B cell (primary cell): ENCODE measurements around the gene KCNH8. TPM values are rescaled to one million over a fixed set of nuclear protein-coding genes. Genes with fewer than 3 reads are reported as not detected.

Experiments
- ATAC-seq: fragments of 200-7000 bp; cut with Tn5 transposase; one replicate; pipeline ENCODE4 v1.10.0; 2021; ENCODE audit warnings: low read depth, mild to moderate bottlenecking, moderate number of reproducible peaks, moderate library complexity
- CTCF ChIA-PET: fragments of 350-600 bp; sonication (Branson Sonifier 250); formaldehyde crosslinking; loops from one replicate; lab custom pipeline; 2021; ENCODE audit warnings: antibody characterized with exemption, inconsistent platforms; lab: Charles Lee
- POLR2A ChIA-PET: fragments of 350-600 bp; sonication (Branson Sonifier 250); formaldehyde crosslinking; loops from one replicate; lab custom pipeline; 2021; ENCODE audit warnings: antibody characterized with exemption; lab: Charles Lee
- DNase-seq: peaks from one replicate; pipeline ENCODE4 v3.0.0; 2013
- H2AFZ ChIP-seq: 2 replicates; pipeline ENCODE4 v1.6.1; 2012; ENCODE audit warnings: mild to moderate bottlenecking, low read depth, low read length; ENCODE audit not compliant: insufficient read depth, poor library complexity, severe bottlenecking
- H3K27ac ChIP-seq, 2 donors: 1 replicate in 1 of 2; 2 replicates in 1 of 2; pipeline ENCODE4 v1.5.1; 2012 to 2013; ENCODE audit warnings: low read length in 2 of 2, mild to moderate bottlenecking in 2 of 2, moderate library complexity in 1 of 2
- H3K27me3 ChIP-seq, 4 experiments: fragments of 200-600 bp in 1 of 4; sonication (generic) in 1 of 4; replicated peaks in 1 of 4; 1 replicate in 2 of 4; 2 replicates in 2 of 4; pipeline versions ENCODE4 v1.6.1 to v1.7.0; 2013 to 2016; ENCODE audit warnings: low read length in 3 of 4, mild to moderate bottlenecking in 2 of 4, mixed read lengths in 1 of 4, moderate library complexity in 1 of 4; ENCODE audit not compliant: insufficient read depth in 4 of 4, control insufficient read depth in 3 of 4; ENCODE audit errors: control extremely low read depth in 1 of 4
- H3K36me3 ChIP-seq, 2 experiments: replicated peaks in 1 of 2; 1 replicate in 1 of 2; 2 replicates in 1 of 2; pipeline versions ENCODE4 v1.6.1 to v1.7.1; 2013; ENCODE audit warnings: low read length in 1 of 2; ENCODE audit not compliant: insufficient read depth in 2 of 2, control insufficient read depth in 1 of 2; ENCODE audit errors: control extremely low read depth in 1 of 2, extremely low read depth in 1 of 2
- H3K4me1 ChIP-seq, 2 donors: fragments of 200-600 bp in 1 of 2; sonication (generic) in 1 of 2; 1 replicate in 1 of 2; 2 replicates in 1 of 2; pipeline versions ENCODE4 v1.5.1 to v1.6.1; 2013 to 2017; ENCODE audit warnings: low read length in 2 of 2; ENCODE audit not compliant: control insufficient read depth in 2 of 2, insufficient read depth in 2 of 2
- H3K4me2 ChIP-seq: replicated peaks from 2 replicates; pipeline ENCODE3; 2012; ENCODE audit warnings: mild to moderate bottlenecking, low read depth, low read length; ENCODE audit not compliant: poor library complexity, severe bottlenecking
- H3K4me3 ChIP-seq, 5 experiments: fragments of 200-600 bp in 1 of 5; sonication (generic) in 1 of 5; 1 replicate in 3 of 5; 2 replicates in 2 of 5; pipeline versions ENCODE4 v1.5.1 to v1.7.0; 2011 to 2016; ENCODE audit warnings: low read length in 4 of 5, mild to moderate bottlenecking in 4 of 5, low read depth in 2 of 5, control low read depth in 1 of 5, moderate library complexity in 1 of 5; ENCODE audit not compliant: insufficient read depth in 1 of 5; ENCODE audit errors: control extremely low read depth in 1 of 5, extremely low read depth in 1 of 5
- H3K79me2 ChIP-seq: fragments of 200-600 bp; sonication (generic); one replicate; pipeline ENCODE4 v1.6.0; 2016; ENCODE audit warnings: low read length; ENCODE audit not compliant: control insufficient read depth, insufficient read depth
- H3K9ac ChIP-seq: fragments of 200-600 bp; sonication (generic); 2 replicates; pipeline ENCODE4 v1.6.1; 2017; ENCODE audit warnings: mild to moderate bottlenecking, low read length, moderate library complexity
- H3K9me3 ChIP-seq, 3 donors: one replicate each; pipeline versions ENCODE4 v1.6.1 to v1.7.1; 2013; ENCODE audit warnings: low read length in 2 of 3; ENCODE audit not compliant: control insufficient read depth in 2 of 3, insufficient read depth in 1 of 3; ENCODE audit errors: control extremely low read depth in 1 of 3
- H4K20me1 ChIP-seq: 2 replicates; pipeline ENCODE4 v1.6.0; 2012; ENCODE audit warnings: mild to moderate bottlenecking, low read length; ENCODE audit not compliant: insufficient read depth, control insufficient read depth, poor library complexity, severe bottlenecking
- H3K27ac Mint-ChIP-seq: one replicate; pipeline ENCODE4 v1.8.0; 2021; ENCODE audit warnings: mixed read lengths
- H3K27me3 Mint-ChIP-seq: one replicate; pipeline ENCODE4 v1.8.0; 2021; ENCODE audit warnings: mixed read lengths
- H3K4me1 Mint-ChIP-seq: one replicate; pipeline ENCODE4 v1.8.0; 2021; ENCODE audit warnings: mixed read lengths
- H3K4me3 Mint-ChIP-seq: one replicate; pipeline ENCODE4 v1.8.0; 2021; ENCODE audit warnings: mixed read lengths
- H3K9me3 Mint-ChIP-seq: one replicate; pipeline ENCODE4 v1.8.0; 2022; ENCODE audit warnings: mixed read lengths; ENCODE audit not compliant: insufficient read depth
- EZH2 ChIP-seq: IDR thresholded peaks from 2 replicates; pipeline ENCODE4 v1.6.1; 2012; ENCODE audit warnings: borderline replicate concordance, low read depth, mild to moderate bottlenecking, moderate library complexity, low read length; ENCODE audit not compliant: insufficient read depth, poor library complexity, severe bottlenecking
- WGBS: methylation state at CpG from one replicate; pipeline ENCODE4 v1.1.5; 2013; ENCODE audit warnings: missing lambda C conversion rate; ENCODE audit not compliant: insufficient coverage; 5-methylcytosine and 5-hydroxymethylcytosine counted together
- intact Hi-C: fragments of 100-400 bp; cut with micrococcal nuclease; formaldehyde crosslinking; loops from one replicate; pipeline ENCODE4 v1.10.0; 2022
- polyA plus RNA-seq: library from polyadenylated mRNA; depleted of rRNA; stranded (reverse); fragments of >200 nt; gene quantifications from 2 replicates; pipeline ENCODE4 v1.2.3, GENCODE V29; 2012
- total RNA-seq, 2 donors: library from RNA; stranded (reverse); fragments of 120-200 nt in 1 of 2; gene quantifications; 1 replicate in 1 of 2; 2 replicates in 1 of 2; pipeline versions ENCODE4 v1.2.3 to v1.2.4, GENCODE V29; 2013 to 2022
- TF ChIP-seq, protein P1 (sequence below): fragments of 200-600 bp; IDR thresholded peaks from one replicate; pipeline ENCODE4 v1.8.0; 2022; ENCODE audit warnings: antibody characterized with exemption, mild to moderate bottlenecking

KCNH8 gene
- total and polyA plus RNA-seq, 2 donors (not counting 1 experiment from before 2014, with no cell fraction given), result 4.0 to 12.7 TPM

DNA sequence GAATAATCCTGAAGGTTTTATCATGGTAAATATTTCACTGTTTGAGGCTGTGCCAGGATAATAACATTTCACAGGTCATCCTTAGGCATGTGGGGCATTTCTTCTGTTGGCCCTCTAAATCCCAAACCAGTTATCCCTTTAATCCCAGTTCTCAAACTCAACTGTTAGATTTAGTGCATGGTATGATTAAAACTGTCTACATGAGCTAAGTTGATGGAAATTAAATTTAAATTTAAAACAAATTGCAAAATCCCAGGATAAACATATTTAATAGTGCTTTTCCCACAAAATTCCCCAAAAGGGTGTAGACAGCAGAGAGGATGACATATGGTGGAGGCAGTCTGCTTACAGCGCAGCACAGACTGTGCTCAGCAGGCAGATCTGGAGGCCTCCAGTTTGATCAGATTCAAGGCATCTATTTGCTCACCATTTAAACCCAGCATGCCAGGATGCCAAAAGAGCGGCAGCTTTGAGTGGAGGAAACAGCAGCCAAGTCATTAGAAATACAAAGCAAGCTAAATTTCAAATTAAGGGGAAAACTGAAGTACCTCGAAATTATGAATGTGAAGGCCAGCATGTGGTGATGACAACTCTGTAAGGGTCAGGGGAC is 325.8 kb downstream of the KCNH8 start:
- H3K4me3 ChIP-seq, result no peak overlapping the region
- H4K20me1 ChIP-seq, result no peaks in the 10 kb centered on the region
- H3K27ac Mint-ChIP-seq, result no peak overlapping the region
- no peaks in the 10 kb centered on the region for H3K27me3 Mint-ChIP-seq
- no peak for ATAC-seq
- H3K4me2 ChIP-seq, result no peak overlapping the region
- H3K9ac ChIP-seq, result no peak overlapping the region
- H3K4me1 Mint-ChIP-seq, result peaks cover 2% of the 10 kb centered on the region
- peaks cover 2% of the 10 kb centered on the region for H3K9me3 Mint-ChIP-seq
- 93% methylated on average over 2 of the region's 3 CpGs for WGBS
- H3K36me3 ChIP-seq, result peaks cover 1 to 8% of the 10 kb centered on the region in 2 experiments
- H3K4me1 ChIP-seq, result no peaks in the 10 kb centered on the region
- no peak overlapping the region for H3K27ac ChIP-seq
- ChIA-PET CTCF (no interaction called here), POLR2A (no interaction called here)
- no peak for DNase-seq
- no peaks in the 10 kb centered on the region for H3K27me3 ChIP-seq
- H3K79me2 ChIP-seq, result no peaks in the 10 kb centered on the region
- H3K9me3 ChIP-seq, result peaks cover 0 to 2% (median 1%) of the 10 kb centered on the region in 3 donors
- no peak overlapping the region for H2AFZ ChIP-seq
- TF ChIP-seq, protein P1, sequence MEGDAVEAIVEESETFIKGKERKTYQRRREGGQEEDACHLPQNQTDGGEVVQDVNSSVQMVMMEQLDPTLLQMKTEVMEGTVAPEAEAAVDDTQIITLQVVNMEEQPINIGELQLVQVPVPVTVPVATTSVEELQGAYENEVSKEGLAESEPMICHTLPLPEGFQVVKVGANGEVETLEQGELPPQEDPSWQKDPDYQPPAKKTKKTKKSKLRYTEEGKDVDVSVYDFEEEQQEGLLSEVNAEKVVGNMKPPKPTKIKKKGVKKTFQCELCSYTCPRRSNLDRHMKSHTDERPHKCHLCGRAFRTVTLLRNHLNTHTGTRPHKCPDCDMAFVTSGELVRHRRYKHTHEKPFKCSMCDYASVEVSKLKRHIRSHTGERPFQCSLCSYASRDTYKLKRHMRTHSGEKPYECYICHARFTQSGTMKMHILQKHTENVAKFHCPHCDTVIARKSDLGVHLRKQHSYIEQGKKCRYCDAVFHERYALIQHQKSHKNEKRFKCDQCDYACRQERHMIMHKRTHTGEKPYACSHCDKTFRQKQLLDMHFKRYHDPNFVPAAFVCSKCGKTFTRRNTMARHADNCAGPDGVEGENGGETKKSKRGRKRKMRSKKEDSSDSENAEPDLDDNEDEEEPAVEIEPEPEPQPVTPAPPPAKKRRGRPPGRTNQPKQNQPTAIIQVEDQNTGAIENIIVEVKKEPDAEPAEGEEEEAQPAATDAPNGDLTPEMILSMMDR, result no peak
- TF ChIP-seq EZH2, result no peak
- no peak overlapping the region for H3K4me3 Mint-ChIP-seq
- intact Hi-C loops, result no loop called here

GRCh38 chr3:19476281-19476680 is 328.0 kb downstream of the KCNH8 start:
- Histone ChIP-seq H3K27ac (no peak overlapping the region), H3K9ac (no peak overlapping the region), H3K4me2 (no peak overlapping the region), H2AFZ (no peak overlapping the region), H3K36me3 (peaks cover 1 to 3% of the 10 kb centered on the region in 2 experiments), H3K4me1 (peaks cover 0 to 4% of the 10 kb centered on the region in 2 donors), H3K9me3 (peaks cover 0 to 2% (median 1%) of the 10 kb centered on the region in 3 donors), H3K79me2 (no peaks in the 10 kb centered on the region), H3K27me3 (no peaks in the 10 kb centered on the region), H3K4me3 (no peak overlapping the region), H4K20me1 (no peaks in the 10 kb centered on the region)
- CTCF ChIA-PET, result no interaction called here
- Mint-ChIP-seq H3K9me3 (peaks cover 2% of the 10 kb centered on the region), H3K4me3 (no peak overlapping the region), H3K27me3 (no peaks in the 10 kb centered on the region), H3K4me1 (no peaks in the 10 kb centered on the region), H3K27ac (no peak overlapping the region)
- 92% methylated on average over 6 of the region's 7 CpGs for WGBS
- TF ChIP-seq, protein P1, result no peak
- TF ChIP-seq EZH2, result no peak
- intact Hi-C loops, result no loop called here
- ATAC-seq (no peak), DNase-seq (no peak)
- POLR2A ChIA-PET, result no interaction called here
